ENCODE data around the gene FTO.

DNA sequence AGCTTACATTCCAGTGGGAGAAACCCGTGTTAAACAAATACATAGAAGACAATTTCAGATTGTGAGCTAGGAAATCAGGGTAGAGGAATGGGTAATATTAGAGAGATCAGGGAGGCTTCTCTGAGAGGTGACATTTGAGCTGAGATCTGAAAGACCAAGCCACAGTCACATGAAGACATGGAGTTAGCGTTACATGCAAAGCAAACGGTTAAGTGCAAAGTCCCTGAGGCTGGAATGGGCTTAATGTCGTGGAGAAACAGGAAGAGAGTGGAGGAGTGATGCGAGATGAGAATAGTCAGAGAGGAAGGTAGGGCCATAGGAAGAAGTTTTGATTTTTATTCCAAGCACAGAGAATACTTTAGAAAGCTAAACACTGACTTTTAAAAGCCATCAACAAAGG lies 336.5 kb downstream of the FTO start:
- TF ChIP-seq CTCF (IDR thresholded peaks at IDR 0.05; ENCODE audit: insufficient read depth, low read length, poor library complexity, severe bottlenecking), result no peak
- no peak for TF ChIP-seq EZH2phosphoT487 (conservative IDR thresholded peaks at IDR 0.05; ENCODE audit: low read length)
